ENCODE results near the gene ZNF587B.

GRCh38 chr19:57789288-57789687 lies 40.8 kb upstream of the ZNF587B start:
- TF ChIP-seq CTCF (IDR thresholded peaks at IDR 0.05) (no peak), POLR2A (IDR thresholded peaks at IDR 0.05) (no peak)

Measured in thyroid gland (tissue), 4 donors.